OCI-LY7 (cell line): ENCODE data around the gene FHOD3. TPM values are rescaled to one million over a fixed set of nuclear protein-coding genes. Genes with fewer than 3 reads are reported as not detected.

Experiments used
- BruUV-seq: library from RNA; stranded (reverse); fragments of 400-500 nt; replicated peaks from 2 replicates; lab custom pipeline; 2021; lab: Mats Ljungman, UMichigan
- CTCF ChIA-PET: fragments of 300-600 bp; sonication (Branson Sonifier 250); formaldehyde crosslinking; loops from one replicate; lab custom pipeline; 2022; ENCODE audit warnings: antibody characterized with exemption; ENCODE audit not compliant: unreplicated experiment; lab: Charles Lee
- POLR2A ChIA-PET: fragments of 300-600 bp; sonication (Branson Sonifier 250); formaldehyde crosslinking; loops from one replicate; lab custom pipeline; 2022; ENCODE audit warnings: antibody characterized with exemption; lab: Charles Lee
- DNase-seq: peaks from one replicate; pipeline ENCODE4 v3.0.0-alpha.2; 2015; ENCODE audit warnings: low spot score
- H2AFZ ChIP-seq: fragments of 200-600 bp; sonication (generic), shearing (Covaris generic); 2 replicates; pipeline ENCODE4 v1.6.1; 2014; ENCODE audit warnings: mild to moderate bottlenecking, antibody characterized with exemption, low read length, moderate library complexity
- H3K27ac ChIP-seq: fragments of 200-600 bp; sonication (generic); 2 replicates; pipeline ENCODE4 v1.5.1; 2014; ENCODE audit warnings: mixed run types, low read depth, mild to moderate bottlenecking, moderate library complexity, low read length, inconsistent platforms; ENCODE audit not compliant: poor library complexity, severe bottlenecking
- H3K36me3 ChIP-seq: fragments of 200-600 bp; sonication (generic); 2 replicates; pipeline ENCODE4 v1.6.1; 2014; ENCODE audit warnings: mild to moderate bottlenecking, antibody characterized with exemption, low read length, moderate library complexity, mixed read lengths; ENCODE audit not compliant: insufficient read depth
- H3K4me1 ChIP-seq: fragments of 200-600 bp; sonication (generic); 2 replicates; pipeline ENCODE4 v1.5.1; 2014; ENCODE audit warnings: mild to moderate bottlenecking, low read length; ENCODE audit not compliant: insufficient read depth, poor library complexity, severe bottlenecking
- H3K4me2 ChIP-seq: fragments of 200-600 bp; sonication (generic); 2 replicates; pipeline ENCODE4 v1.6.1; 2014; ENCODE audit warnings: mild to moderate bottlenecking, low read length
- H3K4me3 ChIP-seq: fragments of 200-600 bp; sonication (generic); 2 replicates; pipeline ENCODE4 v1.5.1; 2014; ENCODE audit warnings: mild to moderate bottlenecking, low read depth, low read length; ENCODE audit not compliant: poor library complexity, severe bottlenecking
- H3K79me2 ChIP-seq: fragments of 200-600 bp; sonication (generic); 2 replicates; pipeline ENCODE4 v1.6.1; 2016; ENCODE audit warnings: low read depth, mild to moderate bottlenecking, low read length, moderate library complexity, mixed read lengths; ENCODE audit not compliant: insufficient read depth
- H3K9me2 ChIP-seq: fragments of 200-600 bp; sonication (generic); 2 replicates; pipeline ENCODE4 v1.6.1; 2016; ENCODE audit warnings: mild to moderate bottlenecking, low read length, mixed read lengths; ENCODE audit not compliant: insufficient read depth
- H3K9me3 ChIP-seq: fragments of 200-600 bp; sonication (generic); 2 replicates; pipeline ENCODE4 v1.6.1; 2014; ENCODE audit warnings: mild to moderate bottlenecking, mixed run types, low read length, mixed read lengths
- H4K20me1 ChIP-seq: fragments of 200-600 bp; sonication (generic); 2 replicates; pipeline ENCODE4 v1.6.1; 2014; ENCODE audit warnings: mild to moderate bottlenecking, antibody characterized with exemption, low read length, moderate library complexity, mixed read lengths; ENCODE audit not compliant: insufficient read depth
- EZH2phosphoT487 ChIP-seq: fragments of 200-600 bp; sonication (generic); IDR thresholded peaks from 2 replicates; pipeline ENCODE4 v1.6.1; 2018; ENCODE audit warnings: low read depth, borderline replicate concordance, mild to moderate bottlenecking, mixed run types, antibody characterized with exemption, low read length, moderate library complexity, mixed read lengths
- intact Hi-C: fragments of 100-400 bp; cut with micrococcal nuclease; formaldehyde crosslinking; loops from one replicate; pipeline ENCODE4 v1.10.0; 2022; ENCODE audit not compliant: unreplicated experiment
- total RNA-seq, 2 experiments: library from RNA; depleted of rRNA in 1 of 2; stranded (reverse); fragments of >200 nt in 1 of 2; shearing (Covaris generic) in 1 of 2; gene quantifications; 2 replicates each; pipeline ENCODE4 v1.2.3, GENCODE V29; 2014 to 2022
- TF ChIP-seq, protein P1 (sequence below): fragments of 200-600 bp; sonication (generic); conservative IDR thresholded peaks from 2 replicates; pipeline ENCODE4 v1.5.1; 2014; ENCODE audit warnings: mild to moderate bottlenecking, antibody characterized with exemption, low read length, moderate library complexity, mixed read lengths

The FHOD3 gene
- total RNA-seq, 2 experiments from 2014 or later: 0.06 to 2.4 TPM

DNA sequence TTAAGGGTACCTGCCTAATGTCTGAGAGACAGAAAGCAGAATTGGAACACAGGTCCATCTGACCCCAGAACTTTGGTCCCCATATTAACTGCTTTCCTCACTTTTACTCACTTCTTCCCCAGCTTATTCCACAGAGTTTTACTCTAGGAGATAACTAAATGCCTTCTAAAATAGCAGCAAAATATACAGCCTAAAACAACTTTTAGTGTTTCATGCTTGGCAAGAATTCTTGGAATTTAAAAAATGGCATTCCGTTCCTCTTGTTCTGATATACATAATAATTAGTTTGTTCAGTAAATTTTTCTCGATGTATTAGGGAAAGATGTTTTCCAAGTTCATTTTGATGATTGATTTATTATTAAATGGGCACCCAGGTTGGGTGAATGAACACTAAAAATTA is 151.9 kb downstream of the FHOD3 start:
- Histone ChIP-seq H3K79me2 (no peaks in the 10 kb centered on the region), H3K27ac (no peak overlapping the region), H3K4me2 (no peak overlapping the region), H4K20me1 (no peaks in the 10 kb centered on the region), H3K4me3 (no peak overlapping the region), H3K4me1 (no peaks in the 10 kb centered on the region), H3K9me2 (no peaks in the 10 kb centered on the region), H2AFZ (no peak overlapping the region), H3K9me3 (no peaks in the 10 kb centered on the region), H3K36me3 (no peaks in the 10 kb centered on the region)
- BruUV-seq: no TSS peak
- TF ChIP-seq, protein P1, sequence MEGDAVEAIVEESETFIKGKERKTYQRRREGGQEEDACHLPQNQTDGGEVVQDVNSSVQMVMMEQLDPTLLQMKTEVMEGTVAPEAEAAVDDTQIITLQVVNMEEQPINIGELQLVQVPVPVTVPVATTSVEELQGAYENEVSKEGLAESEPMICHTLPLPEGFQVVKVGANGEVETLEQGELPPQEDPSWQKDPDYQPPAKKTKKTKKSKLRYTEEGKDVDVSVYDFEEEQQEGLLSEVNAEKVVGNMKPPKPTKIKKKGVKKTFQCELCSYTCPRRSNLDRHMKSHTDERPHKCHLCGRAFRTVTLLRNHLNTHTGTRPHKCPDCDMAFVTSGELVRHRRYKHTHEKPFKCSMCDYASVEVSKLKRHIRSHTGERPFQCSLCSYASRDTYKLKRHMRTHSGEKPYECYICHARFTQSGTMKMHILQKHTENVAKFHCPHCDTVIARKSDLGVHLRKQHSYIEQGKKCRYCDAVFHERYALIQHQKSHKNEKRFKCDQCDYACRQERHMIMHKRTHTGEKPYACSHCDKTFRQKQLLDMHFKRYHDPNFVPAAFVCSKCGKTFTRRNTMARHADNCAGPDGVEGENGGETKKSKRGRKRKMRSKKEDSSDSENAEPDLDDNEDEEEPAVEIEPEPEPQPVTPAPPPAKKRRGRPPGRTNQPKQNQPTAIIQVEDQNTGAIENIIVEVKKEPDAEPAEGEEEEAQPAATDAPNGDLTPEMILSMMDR: no peak
- TF ChIP-seq EZH2phosphoT487: no peak
- POLR2A ChIA-PET: no interaction called here
- no peak for DNase-seq
- intact Hi-C loops: no loop called here
- CTCF ChIA-PET: no interaction called here

DNA sequence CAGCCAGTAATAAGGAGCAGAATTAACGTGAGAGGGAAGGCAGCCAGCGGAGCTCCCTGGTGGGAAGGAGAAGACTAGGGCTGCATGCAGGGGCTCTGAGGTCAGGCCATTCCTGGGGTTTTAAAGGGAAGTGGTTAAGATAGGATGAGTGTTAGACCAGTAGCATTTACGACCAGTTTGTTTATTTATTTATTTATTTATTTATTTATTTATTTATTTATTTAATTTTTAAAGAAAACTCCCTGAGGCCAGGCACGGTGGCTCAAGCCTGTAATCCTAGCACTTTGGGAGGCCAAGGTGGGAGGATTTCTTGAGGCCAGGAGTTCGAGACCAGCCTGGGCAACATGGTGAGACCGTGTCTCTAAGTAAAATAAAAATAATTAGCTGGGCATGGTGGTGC is 152.8 kb downstream of the FHOD3 start:
- intact Hi-C loops: no loop called here
- no peak for DNase-seq
- CTCF ChIA-PET: no interaction called here

More for the DNA sequence above, 152.8 kb downstream of the FHOD3 start:
- Histone ChIP-seq H3K27ac (no peak overlapping the region), H3K9me2 (no peaks in the 10 kb centered on the region), H3K4me2 (no peak overlapping the region), H3K9me3 (no peaks in the 10 kb centered on the region), H3K79me2 (no peaks in the 10 kb centered on the region), H3K4me3 (no peak overlapping the region), H3K36me3 (no peaks in the 10 kb centered on the region), H3K4me1 (no peaks in the 10 kb centered on the region), H2AFZ (no peak overlapping the region), H4K20me1 (no peaks in the 10 kb centered on the region)
- POLR2A ChIA-PET: no interaction called here
- BruUV-seq: no TSS peak
- TF ChIP-seq, protein P1: no peak
- no peak for TF ChIP-seq EZH2phosphoT487
